HG03354 (cell line): Measurements from ENCODE around the gene KLK10.

Source experiments
- ATAC-seq: cut with Tn5 transposase; IDR thresholded peaks from one replicate; pipeline ENCODE4 v1.9.1; 2021; ENCODE audit warnings: mild to moderate bottlenecking; ENCODE audit not compliant: unreplicated experiment, poor library complexity, severe bottlenecking

Gene KLK10

GRCh38 chr19:51027126-51027806 lies 7.8 kb upstream of the KLK10 start:
- ATAC-seq = no peak

GRCh38 chr19:51026554-51026831 lies 7.0 kb upstream of the KLK10 start, which contains the start of gene KLK11:
Gene KLK11 (minus strand): TSS chr19:51026616. CDS start chr19:51025631, 985 bp downstream.
- ATAC-seq = no peak

DNA sequence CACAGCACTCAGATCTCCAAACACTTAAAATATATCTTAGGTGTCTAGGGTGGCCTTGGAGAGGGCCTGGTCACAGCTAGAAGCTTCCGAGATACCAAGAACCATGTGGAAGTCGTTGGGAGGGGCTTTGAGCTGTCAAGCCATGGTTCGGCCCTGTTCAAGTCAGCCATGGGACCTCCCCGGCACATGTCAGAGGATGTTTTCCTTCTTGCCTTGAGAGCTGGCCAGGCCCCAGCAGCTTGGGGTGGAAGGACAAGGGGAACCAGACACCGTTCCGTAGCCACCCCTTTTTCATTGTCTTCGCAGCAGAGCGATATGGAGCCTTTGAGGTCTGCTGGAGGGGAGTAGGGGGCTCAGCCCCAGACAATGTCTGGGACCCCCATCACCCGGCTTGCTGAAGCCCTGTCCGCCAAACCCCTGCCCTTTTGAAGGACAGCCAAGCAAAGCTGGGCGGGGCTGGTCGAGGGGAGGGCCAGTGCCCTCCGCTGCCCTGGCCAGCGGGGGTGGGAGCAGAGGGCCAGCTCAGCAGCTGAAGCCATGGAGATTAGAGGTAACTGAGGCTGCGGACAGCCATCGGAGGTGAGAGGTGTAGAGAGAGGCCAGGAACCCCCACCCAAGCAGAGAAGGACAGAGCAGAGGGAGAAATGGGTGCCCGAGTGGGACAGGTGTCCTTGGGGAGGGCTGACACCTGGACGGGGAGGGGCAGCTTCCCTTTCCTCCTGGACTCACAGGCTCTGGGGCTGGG lies 6.5 kb upstream of the KLK10 start:
- no peak for ATAC-seq

DNA sequence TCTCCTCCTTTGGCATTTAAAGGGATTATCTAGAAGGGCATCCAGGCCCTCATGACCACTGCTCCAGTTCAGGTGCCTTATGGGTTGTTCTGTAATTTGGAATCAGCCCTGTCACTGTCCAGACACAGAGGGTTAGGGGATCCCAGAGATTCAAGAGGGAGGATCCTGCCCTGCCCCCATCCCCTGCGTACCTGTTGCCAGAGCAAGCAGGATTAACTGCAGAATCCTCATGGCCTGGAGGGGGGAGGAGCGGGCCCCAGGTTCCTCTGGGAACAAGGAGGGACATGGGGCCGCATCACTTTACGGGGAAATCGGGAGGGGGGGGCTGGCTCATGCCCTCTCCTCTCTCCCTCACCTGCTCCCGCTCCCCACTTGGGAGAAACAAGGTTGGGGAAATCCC lies 5.9 kb upstream of the KLK10 start:
- no peak for ATAC-seq

GRCh38 chr19:51024924-51025323 lies 5.4 kb upstream of the KLK10 start:
- ATAC-seq = no peak

DNA sequence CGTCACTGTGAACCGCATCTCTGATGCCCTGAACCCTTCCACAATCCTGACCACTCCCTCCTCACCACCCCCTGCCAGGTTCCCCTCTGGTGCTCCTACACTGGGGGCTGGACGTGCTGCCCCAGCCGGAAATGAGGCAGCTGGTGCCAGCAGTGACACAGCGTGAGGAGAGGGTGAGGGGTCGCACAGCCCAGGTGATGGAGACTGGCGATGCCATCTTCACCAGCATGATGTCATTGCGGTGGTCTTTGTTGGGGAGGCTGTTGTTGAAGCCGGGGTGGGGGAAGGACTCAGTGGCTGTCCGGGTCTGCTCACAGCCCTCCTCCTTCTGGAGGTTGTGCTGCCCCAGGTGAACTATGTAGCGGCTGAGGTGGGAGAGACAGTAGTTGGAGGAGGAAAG lies 4.4 kb upstream of the KLK10 start:
- no peak for ATAC-seq

- ATAC-seq = no peak
Measured at GRCh38 chr19:51022526-51022925, 3.0 kb upstream of the KLK10 start.

DNA sequence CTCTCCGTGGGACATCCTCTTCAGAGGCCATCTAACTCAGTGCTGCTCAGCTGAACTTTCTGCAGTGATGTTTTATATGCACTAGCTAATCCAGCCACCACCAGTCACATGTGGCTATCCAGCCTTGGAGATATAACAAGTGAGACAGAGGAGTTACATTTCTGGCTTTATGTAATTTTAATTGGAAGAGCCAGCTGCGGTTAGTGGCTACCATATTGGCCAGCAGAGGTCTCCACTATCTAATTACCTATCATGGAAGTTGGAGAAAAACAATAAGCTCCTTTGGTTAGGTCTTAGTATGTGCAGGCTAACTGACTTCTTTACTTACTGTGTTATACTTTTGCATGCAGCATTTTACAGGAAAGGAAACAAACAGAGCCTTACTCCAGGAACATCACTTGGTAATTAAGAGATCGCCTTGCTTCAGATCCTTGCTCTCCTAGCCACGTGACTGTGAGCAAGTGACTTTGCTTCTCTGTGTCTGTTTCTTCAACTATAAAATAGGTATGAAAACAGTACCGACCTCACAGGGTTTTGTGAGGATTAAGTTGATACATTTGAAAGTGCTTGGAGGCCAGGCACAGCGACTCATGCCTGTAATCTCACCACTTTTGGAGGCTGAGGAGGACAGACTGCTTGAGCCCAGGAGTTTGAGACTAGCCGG lies 1.6 kb upstream of the KLK10 start:
- ATAC-seq = no peak

GRCh38 chr19:51018745-51019543 lies 565 bp downstream of the KLK10 start:
- no peak for ATAC-seq

DNA sequence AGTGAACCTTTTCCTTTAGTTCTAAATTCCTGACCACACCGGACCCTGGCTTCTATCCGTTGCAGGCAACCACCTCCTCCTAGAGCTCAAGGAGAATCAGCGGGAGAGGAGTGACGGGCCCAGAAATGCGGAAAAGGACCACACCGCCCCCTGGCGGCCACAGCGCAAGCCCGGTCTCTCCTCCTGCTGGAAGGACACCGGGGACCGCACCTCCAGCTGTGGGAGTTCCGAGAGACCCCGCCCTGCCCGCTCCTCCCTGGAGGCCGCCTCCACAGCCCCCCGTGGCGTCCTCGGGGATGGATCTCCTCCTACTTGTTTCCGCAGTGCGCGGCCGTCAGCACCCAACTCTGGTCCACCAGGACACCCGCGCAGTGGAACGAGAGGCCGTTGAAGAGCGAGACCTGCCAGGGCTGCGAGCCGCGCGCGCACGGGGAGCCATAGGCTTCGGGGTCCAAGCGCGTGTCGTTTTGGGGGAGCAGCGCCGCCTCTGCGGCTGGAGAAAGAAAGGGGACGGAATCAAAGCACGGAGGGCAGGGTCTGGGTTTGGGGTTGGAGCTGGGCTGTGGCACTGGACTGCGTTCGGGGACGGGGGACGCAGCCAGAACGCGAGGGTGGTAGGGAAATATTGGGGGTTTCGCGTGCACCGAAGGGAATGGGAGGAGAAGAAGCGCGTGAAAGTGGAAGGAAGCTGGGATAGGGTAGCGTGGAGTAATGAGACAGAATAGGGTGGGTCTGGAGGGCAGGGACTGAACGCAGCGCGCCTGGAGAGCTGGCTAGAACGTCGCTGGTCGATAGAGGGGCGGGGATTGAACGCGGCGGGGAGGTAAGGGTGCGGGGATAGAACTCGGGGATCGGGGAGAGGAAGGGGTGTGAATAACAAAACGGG lies 2.5 kb downstream of the KLK10 start:
- ATAC-seq = no peak

DNA sequence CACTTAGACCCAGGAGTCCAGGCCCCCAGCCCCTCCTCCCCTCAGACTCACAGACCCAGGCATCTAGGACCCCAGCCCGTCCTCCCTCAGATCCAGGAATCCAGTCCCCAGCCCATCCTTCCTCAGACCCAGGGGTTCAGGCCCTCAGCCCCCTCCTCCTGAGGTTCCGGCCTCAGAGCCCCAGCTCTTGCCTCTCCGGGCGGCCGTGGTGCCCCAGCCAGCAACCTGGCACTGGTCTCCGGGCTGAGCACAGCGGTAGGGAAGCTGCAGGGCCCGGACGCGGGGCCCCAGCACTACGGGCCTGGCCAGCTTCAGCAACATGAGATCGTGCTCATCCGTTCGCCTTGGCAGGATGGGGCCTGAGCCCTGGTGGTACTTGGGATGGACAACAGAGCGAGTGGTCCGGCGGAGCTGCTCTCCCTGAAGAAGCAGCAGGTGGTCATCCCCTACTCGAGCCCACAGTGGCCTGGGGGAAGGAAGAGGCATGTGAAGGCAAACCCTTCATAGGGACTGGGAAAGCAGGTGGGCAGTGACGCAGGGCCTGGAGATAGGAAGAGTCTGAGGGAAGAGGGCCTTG lies 3.7 kb downstream of the KLK10 start:
- ATAC-seq = no peak

- ATAC-seq = no peak
Measured at GRCh38 chr19:51014242-51014641, 5.3 kb downstream of the KLK10 start.

DNA sequence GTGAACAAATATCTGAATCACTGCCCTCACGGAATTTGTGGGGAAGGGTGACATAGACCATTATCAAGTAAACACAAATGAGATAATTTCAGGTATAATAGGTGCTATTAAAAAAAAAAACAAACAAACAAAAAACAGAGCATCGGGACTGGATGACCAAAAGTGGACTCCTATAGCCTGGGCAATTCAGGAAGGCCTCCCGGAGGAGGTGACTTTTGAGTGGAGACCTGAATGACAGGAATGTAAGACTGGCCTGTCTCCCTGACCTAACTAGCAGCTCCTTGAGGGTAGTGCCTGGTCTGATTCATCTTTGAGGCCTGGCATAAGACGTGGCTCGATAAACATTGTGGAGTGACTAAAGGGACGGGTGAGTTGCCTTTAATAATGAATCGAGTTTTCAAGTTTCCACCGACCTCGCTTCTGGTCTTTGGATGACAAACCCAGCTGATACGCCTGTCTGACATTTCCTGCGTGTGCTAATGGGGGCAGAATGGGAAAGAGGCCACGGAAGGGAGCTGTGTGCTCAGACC lies 6.8 kb downstream of the KLK10 start:
- ATAC-seq = no peak

GRCh38 chr19:51010066-51010795 lies 9.3 kb downstream of the KLK10 start:
- ATAC-seq = no peak

GRCh38 chr19:51009061-51009891 lies 10.2 kb downstream of the KLK10 start:
- ATAC-seq = no peak

DNA sequence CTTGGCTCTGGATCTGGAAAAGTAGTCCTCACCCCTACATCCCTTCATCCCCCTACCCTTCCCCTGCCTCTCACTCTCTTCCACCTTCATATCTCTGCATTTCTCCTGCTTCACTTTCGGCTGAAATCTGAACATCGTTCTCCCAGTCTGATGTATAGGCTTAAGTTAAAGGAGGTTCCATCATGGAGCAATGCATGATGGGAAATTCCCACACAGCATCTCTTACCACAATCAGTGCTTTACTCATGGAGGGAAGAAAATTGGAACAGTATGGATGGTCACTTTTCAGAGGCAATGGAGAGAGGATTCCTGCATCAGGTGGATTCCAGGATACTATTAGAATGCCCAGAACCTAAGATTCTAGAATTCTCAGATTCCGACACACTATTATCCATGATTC lies 12.0 kb downstream of the KLK10 start:
- ATAC-seq = no peak

- ATAC-seq = no peak
Measured at GRCh38 chr19:51006406-51006805, 13.1 kb downstream of the KLK10 start.
